DOHH2 (cell line): ENCODE data around the gene ILKAP.

Source experiments
- H3F3A ChIP-seq: fragments of 200-600 bp; sonication (generic), shearing (Covaris generic); 2 replicates; pipeline ENCODE4 v1.6.0; 2016; ENCODE audit warnings: antibody characterized with exemption, mild to moderate bottlenecking; ENCODE audit not compliant: control insufficient read depth, insufficient read depth
- H3K27ac ChIP-seq: fragments of 200-600 bp; sonication (generic); 2 replicates; pipeline ENCODE4 v1.5.1; 2014; ENCODE audit warnings: low read depth, mild to moderate bottlenecking, low read length, moderate library complexity
- H3K27me3 ChIP-seq: fragments of 200-600 bp; sonication (generic); 2 replicates; pipeline ENCODE4 v1.6.1; 2014; ENCODE audit warnings: mild to moderate bottlenecking, low read length, mixed read lengths; ENCODE audit not compliant: control insufficient read depth
- H3K36me3 ChIP-seq: fragments of 200-600 bp; sonication (generic); 2 replicates; pipeline ENCODE4 v1.6.1; 2014; ENCODE audit warnings: mild to moderate bottlenecking, low read length, moderate library complexity, mixed read lengths; ENCODE audit not compliant: control insufficient read depth
- H3K4me1 ChIP-seq: fragments of 200-600 bp; sonication (generic); 2 replicates; pipeline ENCODE4 v1.6.1; 2014; ENCODE audit warnings: mild to moderate bottlenecking, low read length, mixed read lengths; ENCODE audit not compliant: control insufficient read depth
- H3K4me2 ChIP-seq: fragments of 200-600 bp; sonication (generic); 2 replicates; pipeline ENCODE4 v1.6.0; 2014; ENCODE audit warnings: mild to moderate bottlenecking, low read length, moderate library complexity
- H3K4me3 ChIP-seq: fragments of 200-600 bp; sonication (generic); 2 replicates; pipeline ENCODE4 v1.5.1; 2014; ENCODE audit warnings: mild to moderate bottlenecking, low read length, mixed read lengths
- H3K79me2 ChIP-seq: fragments of 200-600 bp; sonication (generic); 2 replicates; pipeline ENCODE4 v1.6.1; 2014; ENCODE audit warnings: mild to moderate bottlenecking, low read length, mixed read lengths; ENCODE audit not compliant: control insufficient read depth
- H3K9me2 ChIP-seq: fragments of 200-600 bp; sonication (generic); replicated peaks from 2 replicates; pipeline ENCODE4 v1.6.1; 2014; ENCODE audit warnings: mild to moderate bottlenecking, low read length, mixed read lengths; ENCODE audit not compliant: control insufficient read depth
- H3K9me3 ChIP-seq: fragments of 200-600 bp; sonication (generic); 2 replicates; pipeline ENCODE4 v1.6.1; 2014; ENCODE audit warnings: antibody characterized with exemption, low read length, mixed read lengths; ENCODE audit not compliant: control insufficient read depth, insufficient read depth
- H4K20me1 ChIP-seq: fragments of 200-600 bp; sonication (generic); 2 replicates; pipeline ENCODE4 v1.6.0; 2014; ENCODE audit warnings: low read depth, mild to moderate bottlenecking, antibody characterized with exemption, low read length, moderate library complexity; ENCODE audit not compliant: control insufficient read depth, insufficient read depth
- EZH2phosphoT487 ChIP-seq: fragments of 200-600 bp; sonication (generic); IDR thresholded peaks from 2 replicates; pipeline ENCODE4 v1.6.1; 2017; ENCODE audit warnings: borderline replicate concordance, mild to moderate bottlenecking, antibody characterized with exemption, low read length, moderate library complexity, mixed read lengths
- TF ChIP-seq, protein P1 (sequence below): fragments of 200-600 bp; sonication (generic); IDR thresholded peaks from one replicate; pipeline ENCODE4 v1.5.1; 2014; ENCODE audit warnings: antibody characterized with exemption, mild to moderate bottlenecking, low read depth, low read length; ENCODE audit not compliant: poor library complexity, severe bottlenecking

The ILKAP gene

DNA sequence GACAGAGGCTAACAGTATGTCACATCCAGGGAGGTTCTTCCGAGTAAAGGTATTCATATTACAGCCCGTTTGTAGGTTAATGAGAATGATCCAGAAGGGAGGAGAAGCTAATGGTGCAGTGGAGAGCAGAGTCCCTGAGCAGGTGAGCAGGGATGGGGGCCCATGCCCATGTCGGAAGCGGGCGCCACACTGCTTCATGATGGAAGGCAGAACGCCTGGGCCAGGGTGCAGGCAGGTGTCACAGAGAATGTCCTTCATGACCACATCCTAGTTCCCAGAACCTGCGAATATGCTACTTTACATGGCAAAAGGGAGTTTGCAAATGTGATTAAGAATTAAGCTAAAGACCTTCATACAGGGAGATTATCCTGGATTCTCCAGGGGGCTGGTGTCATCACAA lies 32.4 kb upstream of the ILKAP start:
- H3K9me2 ChIP-seq, result no peaks in the 10 kb centered on the region
- H3K9me3 ChIP-seq, result no peaks in the 10 kb centered on the region; the same call in 1 of the 2 replicates
- peaks cover 17% of the 10 kb centered on the region for H3K4me1 ChIP-seq
- H3K27me3 ChIP-seq, result peaks cover 54% of the 10 kb centered on the region
- H3K4me3 ChIP-seq, result no peak overlapping the region
- no peak for TF ChIP-seq EZH2phosphoT487
- TF ChIP-seq, protein P1, sequence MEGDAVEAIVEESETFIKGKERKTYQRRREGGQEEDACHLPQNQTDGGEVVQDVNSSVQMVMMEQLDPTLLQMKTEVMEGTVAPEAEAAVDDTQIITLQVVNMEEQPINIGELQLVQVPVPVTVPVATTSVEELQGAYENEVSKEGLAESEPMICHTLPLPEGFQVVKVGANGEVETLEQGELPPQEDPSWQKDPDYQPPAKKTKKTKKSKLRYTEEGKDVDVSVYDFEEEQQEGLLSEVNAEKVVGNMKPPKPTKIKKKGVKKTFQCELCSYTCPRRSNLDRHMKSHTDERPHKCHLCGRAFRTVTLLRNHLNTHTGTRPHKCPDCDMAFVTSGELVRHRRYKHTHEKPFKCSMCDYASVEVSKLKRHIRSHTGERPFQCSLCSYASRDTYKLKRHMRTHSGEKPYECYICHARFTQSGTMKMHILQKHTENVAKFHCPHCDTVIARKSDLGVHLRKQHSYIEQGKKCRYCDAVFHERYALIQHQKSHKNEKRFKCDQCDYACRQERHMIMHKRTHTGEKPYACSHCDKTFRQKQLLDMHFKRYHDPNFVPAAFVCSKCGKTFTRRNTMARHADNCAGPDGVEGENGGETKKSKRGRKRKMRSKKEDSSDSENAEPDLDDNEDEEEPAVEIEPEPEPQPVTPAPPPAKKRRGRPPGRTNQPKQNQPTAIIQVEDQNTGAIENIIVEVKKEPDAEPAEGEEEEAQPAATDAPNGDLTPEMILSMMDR, result no peak
- no peak overlapping the region for H3K4me2 ChIP-seq
- no peaks in the 10 kb centered on the region for H3K36me3 ChIP-seq
- no peak overlapping the region for H3K27ac ChIP-seq
- 0 out of 2 replicates have a peak, but pooled peaks cover 5% of the 10 kb centered on the region for H3F3A ChIP-seq
- 0 out of 2 replicates have a peak, but pooled peaks cover 3% of the 10 kb centered on the region for H4K20me1 ChIP-seq
- no peaks in the 10 kb centered on the region for H3K79me2 ChIP-seq

DNA sequence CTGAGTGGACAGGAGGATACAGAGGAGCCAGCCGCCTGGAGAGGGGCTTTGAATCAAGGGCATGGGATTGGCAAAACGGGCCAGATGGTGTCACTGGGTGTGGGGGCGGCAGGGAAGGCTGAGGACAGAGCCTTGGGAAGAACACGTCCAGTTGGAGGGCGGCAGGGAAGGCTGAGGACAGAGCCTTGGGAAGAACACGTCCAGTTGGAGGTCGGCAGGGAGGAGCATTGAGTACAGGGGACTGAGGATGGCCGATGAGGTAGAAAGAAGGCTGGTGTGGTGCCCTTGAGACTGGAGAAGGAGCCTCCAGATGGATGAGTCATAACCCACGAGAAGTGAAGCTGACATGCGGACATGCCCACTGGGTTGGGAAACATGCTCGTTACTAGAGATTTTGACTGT lies 31.8 kb upstream of the ILKAP start:
- H3K9me2 ChIP-seq, result no peaks in the 10 kb centered on the region
- TF ChIP-seq EZH2phosphoT487, result no peak
- TF ChIP-seq, protein P1, result no peak
- no peaks in the 10 kb centered on the region; the same call in 1 of the 2 replicates for H3K9me3 ChIP-seq
- H4K20me1 ChIP-seq, result 0 out of 2 replicates have a peak, but pooled peaks cover 3% of the 10 kb centered on the region
- H3K79me2 ChIP-seq, result no peaks in the 10 kb centered on the region
- peaks cover 59% of the 10 kb centered on the region for H3K27me3 ChIP-seq
- H3K4me2 ChIP-seq, result no peak overlapping the region
- H3K4me3 ChIP-seq, result no peak overlapping the region
- 0 out of 2 replicates have a peak, but pooled peaks cover 5% of the 10 kb centered on the region for H3F3A ChIP-seq
- H3K27ac ChIP-seq, result no peak overlapping the region
- H3K4me1 ChIP-seq, result peaks cover 15% of the 10 kb centered on the region
- no peaks in the 10 kb centered on the region for H3K36me3 ChIP-seq

DNA sequence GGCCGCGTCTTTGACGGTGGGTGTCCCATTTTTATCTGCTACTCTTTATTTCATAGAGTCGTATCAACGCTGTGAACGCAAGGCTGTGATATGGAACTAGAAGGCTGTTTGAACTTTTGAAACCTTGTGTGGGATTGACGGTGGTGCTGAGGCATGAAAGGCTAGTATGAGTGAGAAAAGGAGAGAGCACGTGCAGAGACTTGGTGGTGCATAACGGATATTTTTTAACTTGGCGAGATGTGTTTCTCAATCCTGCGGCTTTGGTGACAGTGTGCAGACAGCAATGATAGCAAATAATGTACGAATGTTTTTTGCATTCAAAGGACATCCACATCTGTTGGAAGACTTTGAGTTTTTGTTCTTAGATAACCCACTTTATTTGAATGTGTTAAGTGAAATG lies 30.1 kb upstream of the ILKAP start:
- Histone ChIP-seq H3K4me1 (peaks cover 7% of the 10 kb centered on the region; the same call in 1 of the 2 replicates), H3K27me3 (peaks cover 54% of the 10 kb centered on the region), H3K36me3 (no peaks in the 10 kb centered on the region), H3F3A (0 out of 2 replicates have a peak, but pooled peaks cover 5% of the 10 kb centered on the region), H4K20me1 (0 out of 2 replicates have a peak, but pooled peaks cover 3% of the 10 kb centered on the region), H3K4me3 (no peak overlapping the region), H3K9me2 (no peaks in the 10 kb centered on the region), H3K79me2 (no peaks in the 10 kb centered on the region), H3K4me2 (no peak overlapping the region), H3K27ac (no peak overlapping the region), H3K9me3 (no peaks in the 10 kb centered on the region)
- TF ChIP-seq, protein P1, result no peak
- no peak for TF ChIP-seq EZH2phosphoT487
